Keratinocyte (primary cell): Measurements from ENCODE around the gene SEC14L5. TPM values are rescaled to one million over a fixed set of nuclear protein-coding genes. Genes with fewer than 3 reads are reported as not detected.

ENCODE experiments used
- DNase-seq: peaks from one replicate; pipeline ENCODE4 v3.0.0-alpha.2; 2011; ENCODE audit warnings: low read depth, missing footprints, low spot score
- FAIRE-seq: peaks from 2 replicates; lab custom pipeline; 2011; peaks lifted over from hg19 to GRCh38; lab: Jason Lieb, UNC
- H2AFZ ChIP-seq: 2 replicates; pipeline ENCODE4 v1.6.0; 2012; ENCODE audit warnings: low read length, control low read depth, inconsistent platforms; ENCODE audit not compliant: control insufficient read depth
- H3K27ac ChIP-seq: 2 replicates; pipeline ENCODE4 v1.5.1; 2011; ENCODE audit warnings: low read length; ENCODE audit not compliant: control insufficient read depth, insufficient read depth
- H3K27me3 ChIP-seq: 3 replicates; pipeline ENCODE4 v1.6.0; 2011; ENCODE audit warnings: low read length; ENCODE audit not compliant: control insufficient read depth, insufficient read depth; ENCODE audit errors: extremely low read depth
- H3K36me3 ChIP-seq, 2 experiments: 2 replicates in 1 of 2; 3 replicates in 1 of 2; pipeline ENCODE4 v1.5.1; 2011; ENCODE audit warnings: low read length in 2 of 2, mild to moderate bottlenecking in 1 of 2; ENCODE audit not compliant: control insufficient read depth in 2 of 2, insufficient read depth in 2 of 2; ENCODE audit errors: extremely low read depth in 1 of 2
- H3K4me1 ChIP-seq: 3 replicates; pipeline ENCODE4 v1.5.1; 2011; ENCODE audit warnings: low read length; ENCODE audit not compliant: control insufficient read depth, insufficient read depth; ENCODE audit errors: extremely low read depth
- H3K4me2 ChIP-seq: 3 replicates; pipeline ENCODE4 v1.6.0; 2011; ENCODE audit warnings: low read depth, low read length; ENCODE audit not compliant: control insufficient read depth, insufficient read depth; ENCODE audit errors: extremely low read depth
- H3K4me3 ChIP-seq, 3 experiments: fragments of 200-600 bp in 1 of 3; sonication (generic) in 1 of 3; 2 replicates in 2 of 3; 3 replicates in 1 of 3; pipeline ENCODE4 v1.5.1; 2011 to 2016; ENCODE audit warnings: low read length in 3 of 3, mild to moderate bottlenecking in 3 of 3, control low read depth in 2 of 3, inconsistent platforms in 1 of 3, low read depth in 1 of 3, mixed read lengths in 1 of 3, mixed run types in 1 of 3, moderate library complexity in 1 of 3; ENCODE audit not compliant: control insufficient read depth in 2 of 3, insufficient read depth in 2 of 3; ENCODE audit errors: extremely low read depth in 1 of 3
- H3K79me2 ChIP-seq: 2 replicates; pipeline ENCODE4 v1.6.0; 2012; ENCODE audit warnings: low read length; ENCODE audit not compliant: control insufficient read depth, insufficient read depth
- H3K9ac ChIP-seq: 3 replicates; pipeline ENCODE4 v1.6.0; 2011; ENCODE audit warnings: low read length; ENCODE audit not compliant: control insufficient read depth, insufficient read depth; ENCODE audit errors: extremely low read depth
- H3K9me1 ChIP-seq: 3 replicates; pipeline ENCODE4 v1.6.0; 2011; ENCODE audit warnings: low read length; ENCODE audit not compliant: control insufficient read depth, insufficient read depth; ENCODE audit errors: extremely low read depth
- H3K9me3 ChIP-seq: 2 replicates; pipeline ENCODE4 v1.5.1; 2012; ENCODE audit warnings: low read depth, low read length; ENCODE audit not compliant: control insufficient read depth
- H4K20me1 ChIP-seq: 3 replicates; pipeline ENCODE4 v1.6.0; 2011; ENCODE audit warnings: low read length; ENCODE audit not compliant: control insufficient read depth, insufficient read depth; ENCODE audit errors: extremely low read depth
- EZH2 ChIP-seq: IDR thresholded peaks from one replicate; pipeline ENCODE4 v1.6.1; 2012; ENCODE audit warnings: inconsistent platforms, mild to moderate bottlenecking, low read length, moderate library complexity
- dilution Hi-C: fragments of 300-500 bp; cut with MboI; formaldehyde crosslinking; loops from one replicate; pipeline ENCODE4 v1.7.0; 2020; ENCODE audit warnings: low sequenced_read_pairs; ENCODE audit not compliant: extremely low pct_ligation_motif_present
- polyA plus RNA-seq, 5 experiments: library from polyadenylated mRNA; depleted of rRNA in 3 of 5; stranded (reverse) in 3 of 5; stranded (forward) in 1 of 5; unstranded in 1 of 5; fragments of >200 nt; gene quantifications; 1 replicate in 1 of 5; 2 replicates in 3 of 5; 3 replicates in 1 of 5; pipeline versions ENCODE4 v1.2.1 to v1.2.3, GENCODE V29; 2011 to 2012; ENCODE audit warnings: missing spikeins in 2 of 5, low read depth in 1 of 5, low replicate concordance in 1 of 5
- TF ChIP-seq, protein P1 (sequence below), 3 experiments: IDR thresholded peaks in 1 of 3; conservative IDR thresholded peaks in 1 of 3; optimal IDR thresholded peaks in 1 of 3; 2 replicates in 2 of 3; 3 replicates in 1 of 3; pipeline versions ENCODE3 to v1.5.1; 2011; ENCODE audit warnings: low read length in 3 of 3, mild to moderate bottlenecking in 3 of 3, moderate library complexity in 2 of 3, control low read depth in 1 of 3, inconsistent platforms in 1 of 3; ENCODE audit not compliant: insufficient read depth in 2 of 3; ENCODE audit errors: extremely low read depth in 1 of 3

SEC14L5 gene
- polyA plus RNA-seq, 1 donor (not counting 4 experiments of a cell fraction or from before 2014, with no cell fraction given) = 0.08 TPM

DNA sequence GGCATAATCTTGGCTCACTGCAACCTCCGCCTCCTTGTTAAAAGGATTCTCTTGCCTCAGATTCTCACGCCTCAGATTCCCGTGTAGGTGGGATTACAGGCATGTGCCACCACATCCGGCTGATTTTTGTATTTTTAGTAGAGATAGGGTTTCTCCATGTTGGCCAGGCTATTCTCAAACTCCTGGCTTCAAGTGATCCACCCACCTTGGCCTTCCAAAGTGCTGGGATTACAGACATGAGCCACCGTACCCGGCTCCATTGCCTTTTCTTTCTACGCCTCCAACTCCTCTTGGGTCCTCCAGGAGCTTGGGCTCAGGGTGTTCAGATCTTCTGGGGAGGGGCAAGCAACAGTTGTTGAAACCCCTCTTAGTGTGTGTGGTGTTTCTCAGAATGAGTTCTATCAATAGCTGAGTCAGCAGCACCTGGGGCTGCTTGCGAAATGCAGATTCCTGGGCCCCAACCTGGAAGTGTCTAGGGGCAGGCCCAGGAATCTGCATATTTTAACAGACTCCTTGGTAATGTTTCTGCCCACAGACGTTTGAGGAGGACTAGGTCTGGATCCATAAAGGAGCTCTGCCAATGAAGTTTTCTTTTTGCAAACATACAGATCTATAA is 31.4 kb downstream of the SEC14L5 start:
- H3K9ac ChIP-seq = no peak overlapping the region
- H3K4me1 ChIP-seq = no peaks in the 10 kb centered on the region
- no peak overlapping the region for H3K4me3 ChIP-seq
- no peak overlapping the region for H3K27ac ChIP-seq
- DNase-seq (no peak), FAIRE-seq (no peak)
- H3K27me3 ChIP-seq = peaks cover 25% of the 10 kb centered on the region
- no peak for TF ChIP-seq EZH2
- TF ChIP-seq, protein P1, sequence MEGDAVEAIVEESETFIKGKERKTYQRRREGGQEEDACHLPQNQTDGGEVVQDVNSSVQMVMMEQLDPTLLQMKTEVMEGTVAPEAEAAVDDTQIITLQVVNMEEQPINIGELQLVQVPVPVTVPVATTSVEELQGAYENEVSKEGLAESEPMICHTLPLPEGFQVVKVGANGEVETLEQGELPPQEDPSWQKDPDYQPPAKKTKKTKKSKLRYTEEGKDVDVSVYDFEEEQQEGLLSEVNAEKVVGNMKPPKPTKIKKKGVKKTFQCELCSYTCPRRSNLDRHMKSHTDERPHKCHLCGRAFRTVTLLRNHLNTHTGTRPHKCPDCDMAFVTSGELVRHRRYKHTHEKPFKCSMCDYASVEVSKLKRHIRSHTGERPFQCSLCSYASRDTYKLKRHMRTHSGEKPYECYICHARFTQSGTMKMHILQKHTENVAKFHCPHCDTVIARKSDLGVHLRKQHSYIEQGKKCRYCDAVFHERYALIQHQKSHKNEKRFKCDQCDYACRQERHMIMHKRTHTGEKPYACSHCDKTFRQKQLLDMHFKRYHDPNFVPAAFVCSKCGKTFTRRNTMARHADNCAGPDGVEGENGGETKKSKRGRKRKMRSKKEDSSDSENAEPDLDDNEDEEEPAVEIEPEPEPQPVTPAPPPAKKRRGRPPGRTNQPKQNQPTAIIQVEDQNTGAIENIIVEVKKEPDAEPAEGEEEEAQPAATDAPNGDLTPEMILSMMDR (optimal IDR thresholded peaks at IDR 0.05 in 1 of 3, IDR thresholded peaks at IDR 0.05 in 1 of 3, conservative IDR thresholded peaks at IDR 0.05 in 1 of 3; ENCODE audit: extremely low read depth in 1 of 3, insufficient read depth in 2 of 3, low read length in 3 of 3) = no peak
- no peaks in the 10 kb centered on the region for H3K9me3 ChIP-seq
- no peaks in the 10 kb centered on the region for H3K36me3 ChIP-seq
- no peaks in the 10 kb centered on the region for H3K9me1 ChIP-seq
- no peak overlapping the region for H3K4me2 ChIP-seq
- no peaks in the 10 kb centered on the region for H4K20me1 ChIP-seq
- dilution Hi-C loops = no loop called here
- no peak overlapping the region for H2AFZ ChIP-seq
- H3K79me2 ChIP-seq = no peaks in the 10 kb centered on the region

DNA sequence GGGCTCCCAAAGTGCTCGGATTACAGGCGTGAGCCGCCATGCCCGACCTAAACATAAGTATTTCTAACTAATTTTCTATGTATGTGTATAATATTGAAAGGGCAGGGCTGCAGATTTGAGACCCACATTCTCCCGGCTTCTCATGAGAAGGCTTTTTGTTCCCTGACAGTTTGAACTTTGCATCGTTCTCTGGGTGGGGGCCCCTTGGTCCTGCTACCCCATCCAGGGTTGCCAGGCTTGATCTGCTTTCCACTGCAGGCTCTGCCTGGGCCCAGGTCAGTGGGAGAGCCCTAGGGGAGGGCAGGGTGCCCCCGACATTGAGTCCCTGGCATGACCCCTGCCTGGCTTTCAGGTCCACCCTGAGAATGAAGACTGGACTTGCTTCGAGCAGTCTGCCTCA is 32.3 kb downstream of the SEC14L5 start:
- no peaks in the 10 kb centered on the region for H4K20me1 ChIP-seq

More for the DNA sequence above, 32.3 kb downstream of the SEC14L5 start:
- DNase-seq (no peak), FAIRE-seq (no peak)
- H3K27me3 ChIP-seq = peaks cover 25% of the 10 kb centered on the region
- no peak overlapping the region for H3K9ac ChIP-seq
- dilution Hi-C loops = no loop called here
- no peak overlapping the region for H3K4me2 ChIP-seq
- H2AFZ ChIP-seq = no peak overlapping the region
- no peaks in the 10 kb centered on the region for H3K9me3 ChIP-seq
- no peaks in the 10 kb centered on the region for H3K4me1 ChIP-seq
- H3K36me3 ChIP-seq = no peaks in the 10 kb centered on the region
- H3K9me1 ChIP-seq = no peaks in the 10 kb centered on the region
- no peak overlapping the region for H3K4me3 ChIP-seq
- H3K79me2 ChIP-seq = no peaks in the 10 kb centered on the region
- H3K27ac ChIP-seq = no peak overlapping the region
- TF ChIP-seq, protein P1 (optimal IDR thresholded peaks at IDR 0.05 in 1 of 3, IDR thresholded peaks at IDR 0.05 in 1 of 3, conservative IDR thresholded peaks at IDR 0.05 in 1 of 3; ENCODE audit: extremely low read depth in 1 of 3, insufficient read depth in 2 of 3, low read length in 3 of 3) = no peak
- no peak for TF ChIP-seq EZH2
